ENCODE data around the gene TFAP2E.

The TFAP2E gene

GRCh38 chr1:35615440-35615839 is 42.3 kb downstream of the TFAP2E start:
- CTCF ChIA-PET = no interaction called here
- POLR2A ChIA-PET (ENCODE audit: low non-redundant PET) = no interaction called here
- DNase-seq (ENCODE audit: low spot score) = no peak
- no peak for TF ChIP-seq CTCF (conservative IDR thresholded peaks at IDR 0.05; ENCODE audit: low read depth)
- no peak overlapping the region for H3K27ac ChIP-seq

GRCh38 chr1:35619237-35620121 is 46.4 kb downstream of the TFAP2E start:
- no peak for DNase-seq (ENCODE audit: low spot score)
- POLR2A ChIA-PET (ENCODE audit: low non-redundant PET) = no interaction called here
- no peak for TF ChIP-seq CTCF (conservative IDR thresholded peaks at IDR 0.05; ENCODE audit: low read depth)
- H3K27ac ChIP-seq = no peak overlapping the region
- CTCF ChIA-PET = interaction anchor here (0.6 kb wide), 2 partner anchors 93 to 111 kb away, joined by 3 to 7 read pairs; no protein-coding TSS in a partner anchor

GRCh38 chr1:35622510-35623178 is 49.5 kb downstream of the TFAP2E start:
- TF ChIP-seq CTCF (conservative IDR thresholded peaks at IDR 0.05; ENCODE audit: low read depth) = no peak
- no peak overlapping the region for H3K27ac ChIP-seq
- no peak for DNase-seq (ENCODE audit: low spot score)
- ChIA-PET POLR2A (ENCODE audit: low non-redundant PET) (no interaction called here), CTCF (no interaction called here)

- no peak for DNase-seq (ENCODE audit: low spot score)
- ChIA-PET CTCF (interaction anchor here (0.7 kb wide), 1 partner anchor 30 kb away, joined by 3 read pairs; no protein-coding TSS in a partner anchor), POLR2A (ENCODE audit: low non-redundant PET) (no interaction called here)
- H3K27ac ChIP-seq = no peak overlapping the region
- no peak for TF ChIP-seq CTCF (conservative IDR thresholded peaks at IDR 0.05; ENCODE audit: low read depth)
Observed at GRCh38 chr1:35623832-35624231, 50.7 kb downstream of the TFAP2E start.

- DNase-seq (ENCODE audit: low spot score) = no peak
- H3K27ac ChIP-seq = no peak overlapping the region
- no peak for TF ChIP-seq CTCF (conservative IDR thresholded peaks at IDR 0.05; ENCODE audit: low read depth)
- ChIA-PET POLR2A (ENCODE audit: low non-redundant PET) (no interaction called here), CTCF (no interaction called here)
Observed at GRCh38 chr1:35629051-35629450, 55.9 kb downstream of the TFAP2E start.

- TF ChIP-seq CTCF (conservative IDR thresholded peaks at IDR 0.05; ENCODE audit: low read depth) = no peak
- no peak overlapping the region for H3K27ac ChIP-seq
- ChIA-PET CTCF (interaction anchor here (0.7 kb wide), 1 partner anchor 717 kb away, joined by 3 read pairs; no protein-coding TSS in a partner anchor), POLR2A (ENCODE audit: low non-redundant PET) (no interaction called here)
- DNase-seq (ENCODE audit: low spot score) = no peak
Observed at GRCh38 chr1:35631396-35631795, 58.3 kb downstream of the TFAP2E start.
